GM19025 (cell line): ENCODE measurements around the gene RAB9B.

Source experiments
- ATAC-seq: cut with Tn5 transposase; IDR thresholded peaks from one replicate; pipeline ENCODE4 v1.9.1; 2021; ENCODE audit warnings: mild to moderate bottlenecking, low read depth, moderate library complexity; ENCODE audit not compliant: unreplicated experiment

Gene RAB9B

GRCh38 chrX:103774070-103774642, 57.9 kb downstream of the RAB9B start:
- ATAC-seq: no peak

DNA sequence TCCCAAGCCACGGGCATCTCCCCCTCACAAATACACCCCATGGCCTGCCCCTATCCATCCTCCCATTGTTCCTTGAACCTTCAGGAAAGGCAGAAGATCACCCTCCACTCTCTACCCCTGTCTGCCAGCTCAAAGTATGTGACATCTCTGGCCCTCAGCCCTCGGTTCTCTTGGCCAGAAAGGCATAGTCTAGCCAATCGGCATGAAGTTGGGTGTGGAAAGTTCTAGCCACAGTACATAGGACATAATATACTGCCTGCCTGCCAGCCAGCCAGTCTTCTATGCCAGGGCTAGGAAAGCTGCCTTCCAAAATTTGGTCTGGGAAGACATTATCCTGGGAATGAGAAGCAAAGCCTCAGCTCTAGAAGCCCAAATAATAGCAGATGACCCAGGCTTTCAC, 58.6 kb downstream of the RAB9B start:
- no peak for ATAC-seq
